DMS79 (cell line): ENCODE results near the gene BRSK2.

ENCODE experiments used
- DNase-seq: peaks from one replicate; lab custom pipeline; 2025; lab: John Stamatoyannopoulos, UW

Gene BRSK2

DNA sequence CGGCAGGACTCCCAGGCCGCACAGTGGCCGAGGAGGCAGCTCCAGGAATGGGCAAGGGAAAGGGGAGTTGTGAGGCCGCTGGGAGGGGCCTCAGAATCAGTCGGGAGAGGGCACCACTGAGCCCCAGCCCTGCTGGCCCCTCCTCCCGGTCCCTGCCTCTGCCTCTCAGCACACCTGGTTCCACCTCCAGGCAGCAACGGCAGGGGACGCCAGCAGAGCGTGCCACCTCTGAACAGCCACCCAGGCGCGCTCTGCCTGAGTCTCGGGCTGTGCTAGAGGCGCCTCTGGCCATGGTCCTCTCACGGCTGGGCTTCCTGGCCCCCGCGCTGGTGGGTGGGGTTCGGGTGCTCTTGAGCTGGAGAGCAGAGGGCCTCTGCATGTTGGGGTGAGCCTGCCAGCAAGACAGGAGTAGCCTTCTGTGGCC is 63.9 kb downstream of the BRSK2 start:
- DNase-seq: no peak

DNA sequence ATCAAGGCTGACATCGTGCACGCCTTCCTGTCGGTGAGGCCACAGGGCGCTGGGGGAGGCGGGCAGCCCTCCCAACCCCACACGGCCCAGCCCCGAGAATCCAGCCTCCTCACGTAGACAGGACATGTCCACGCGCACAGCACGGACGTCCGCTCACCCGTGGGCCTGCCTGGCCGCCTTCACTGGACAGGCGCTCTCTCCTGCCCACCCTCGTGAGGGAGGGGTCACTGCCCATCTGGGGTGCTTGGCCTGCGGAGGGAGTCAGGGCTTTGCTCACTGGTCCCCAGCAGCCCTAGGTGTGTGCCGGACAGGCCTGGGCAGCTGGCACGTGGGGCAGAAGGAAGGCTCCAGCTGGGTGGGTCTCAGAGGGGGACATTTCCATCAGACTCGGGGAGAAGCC is 64.8 kb downstream of the BRSK2 start:
- no peak for DNase-seq

DNA sequence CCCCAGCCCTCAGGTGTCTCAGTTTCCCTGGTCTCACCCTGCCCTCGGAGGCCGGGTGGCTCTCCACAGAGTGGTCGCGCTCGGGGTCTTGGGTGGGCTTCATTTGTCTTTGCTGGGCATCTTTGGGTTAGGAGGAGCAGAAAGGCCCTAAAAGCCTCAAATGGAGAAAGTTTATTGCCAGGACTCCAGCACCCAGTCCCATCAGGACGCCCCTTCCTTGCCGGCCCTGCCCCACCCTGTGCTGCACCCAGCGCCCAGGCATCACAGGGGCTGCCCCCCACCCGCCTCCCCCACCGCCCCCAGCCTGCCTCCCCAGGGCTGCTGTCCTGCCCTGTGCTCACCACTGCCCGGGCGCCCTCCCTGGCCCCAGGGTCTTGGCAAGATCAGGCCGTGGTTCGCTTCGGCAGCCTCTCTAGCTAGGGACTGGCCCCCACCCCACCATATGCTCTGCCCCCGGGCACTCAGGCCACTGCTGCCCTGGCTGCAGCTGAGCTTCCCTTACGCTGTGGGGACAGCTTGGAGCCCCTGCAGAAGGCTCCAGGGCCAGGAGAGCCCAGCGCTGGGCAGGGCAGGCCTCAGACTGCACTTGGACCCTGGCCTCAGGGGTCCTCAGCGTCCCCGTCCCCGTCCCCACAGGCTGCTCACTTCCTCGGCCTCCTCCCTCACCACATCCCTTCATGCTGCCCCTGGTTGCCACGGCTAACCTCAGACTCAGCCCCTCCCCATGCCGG is 65.5 kb downstream of the BRSK2 start:
- no peak for DNase-seq

DNA sequence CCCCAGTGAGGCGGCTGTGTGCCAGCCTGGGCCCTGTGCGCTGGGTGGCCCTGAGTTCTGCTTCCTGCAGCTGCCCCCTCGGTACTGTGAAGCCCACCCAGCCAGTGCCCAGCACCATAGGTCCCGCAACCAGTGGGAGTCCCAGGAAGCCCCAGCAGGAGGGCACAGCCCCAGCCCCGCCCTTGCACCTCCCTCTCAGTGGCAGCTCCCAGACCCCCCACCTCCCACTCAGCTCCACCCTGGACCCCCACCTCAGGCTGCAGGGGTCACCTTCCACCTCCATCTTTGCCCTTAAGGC is 66.0 kb downstream of the BRSK2 start:
- DNase-seq: no peak

DNA sequence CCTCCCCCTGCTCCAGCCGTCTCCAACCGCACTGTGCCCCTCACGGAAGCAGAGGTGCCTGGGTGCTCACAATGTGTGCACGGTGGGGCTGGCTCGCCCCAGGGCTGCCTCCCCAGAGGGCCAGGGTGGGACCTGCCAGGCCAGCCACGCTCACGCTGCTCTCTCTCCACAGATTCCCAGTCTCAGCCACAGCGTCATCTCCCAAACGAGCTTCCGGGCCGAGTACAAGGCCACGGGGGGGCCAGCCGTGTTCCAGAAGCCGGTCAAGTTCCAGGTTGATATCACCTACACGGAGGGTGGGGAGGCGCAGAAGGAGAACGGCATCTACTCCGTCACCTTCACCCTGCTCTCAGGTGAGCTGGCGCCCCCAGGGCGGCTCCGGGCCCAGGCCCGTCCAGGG is 66.4 kb downstream of the BRSK2 start:
- DNase-seq: no peak

DNA sequence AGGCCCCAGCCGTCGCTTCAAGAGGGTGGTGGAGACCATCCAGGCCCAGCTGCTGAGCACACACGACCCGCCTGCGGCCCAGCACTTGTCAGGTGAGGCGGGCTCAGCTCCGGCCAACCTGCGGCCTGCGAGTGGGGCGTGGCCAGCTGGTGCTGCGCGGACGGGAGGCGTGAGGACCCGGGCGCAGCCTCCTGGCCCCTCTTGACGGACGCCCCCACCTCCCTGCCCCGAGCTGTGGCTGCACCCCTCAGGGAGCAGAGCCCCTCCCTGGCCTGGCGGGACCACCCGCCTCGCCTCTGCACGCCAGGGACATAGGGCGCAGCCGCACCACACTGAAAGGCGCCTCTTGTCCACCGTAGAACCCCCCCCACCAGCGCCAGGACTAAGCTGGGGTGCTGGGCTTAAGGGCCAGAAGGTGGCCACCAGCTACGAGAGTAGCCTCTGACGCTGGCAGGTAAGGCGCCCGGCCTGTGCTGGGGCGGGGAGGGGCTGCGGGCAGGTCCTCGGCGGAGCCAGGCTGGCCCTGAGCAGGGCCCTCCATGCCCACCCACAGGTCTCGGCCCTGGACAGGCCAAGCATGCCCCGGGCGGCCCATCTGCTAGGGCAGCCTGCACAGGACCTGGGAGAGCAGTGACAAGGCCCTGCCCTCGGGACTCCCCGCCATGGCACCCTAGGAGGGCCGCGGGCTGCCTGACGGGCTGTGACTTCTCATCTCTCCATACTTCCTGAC is 67.0 kb downstream of the BRSK2 start:
- DNase-seq: no peak

DNA sequence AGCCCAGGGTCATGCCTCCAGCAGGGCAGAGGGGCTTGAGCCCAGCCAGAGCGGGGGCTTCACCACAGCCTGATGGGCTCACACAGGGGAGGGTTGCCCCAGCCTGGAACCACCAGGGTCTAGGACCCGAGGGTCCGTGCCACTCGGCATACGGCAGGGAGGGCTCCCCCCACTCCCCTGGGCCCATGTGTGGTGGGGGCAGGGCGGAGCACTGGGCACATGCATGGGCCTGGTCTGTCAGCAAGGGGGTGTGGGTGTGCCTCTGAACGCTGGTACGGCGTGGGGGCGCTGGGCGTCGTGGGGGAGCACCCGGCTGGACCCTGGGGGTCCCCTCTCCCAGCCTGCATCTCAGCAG is 67.6 kb downstream of the BRSK2 start:
- no peak for DNase-seq

DNA sequence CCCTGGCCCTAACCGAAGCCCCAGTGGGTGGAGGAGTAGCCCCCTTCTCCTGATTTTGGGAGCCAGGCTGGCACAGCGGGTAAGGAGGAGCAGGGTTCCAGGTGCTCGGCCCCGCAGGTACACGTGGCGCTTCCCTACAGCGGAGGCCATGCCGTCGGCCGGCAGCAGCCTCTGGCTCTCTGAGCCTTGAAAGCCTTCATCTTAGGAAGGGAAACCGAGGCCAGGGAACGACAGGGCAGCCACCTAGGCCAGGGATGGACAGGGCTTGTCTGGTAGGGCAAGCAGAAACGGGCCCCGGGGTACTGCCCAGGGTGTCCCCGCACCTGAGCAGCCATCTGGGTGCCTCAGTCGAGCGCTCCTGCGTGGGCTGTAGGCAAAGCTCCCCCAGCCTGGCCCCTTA is 68.1 kb downstream of the BRSK2 start:
- DNase-seq: no peak

DNA sequence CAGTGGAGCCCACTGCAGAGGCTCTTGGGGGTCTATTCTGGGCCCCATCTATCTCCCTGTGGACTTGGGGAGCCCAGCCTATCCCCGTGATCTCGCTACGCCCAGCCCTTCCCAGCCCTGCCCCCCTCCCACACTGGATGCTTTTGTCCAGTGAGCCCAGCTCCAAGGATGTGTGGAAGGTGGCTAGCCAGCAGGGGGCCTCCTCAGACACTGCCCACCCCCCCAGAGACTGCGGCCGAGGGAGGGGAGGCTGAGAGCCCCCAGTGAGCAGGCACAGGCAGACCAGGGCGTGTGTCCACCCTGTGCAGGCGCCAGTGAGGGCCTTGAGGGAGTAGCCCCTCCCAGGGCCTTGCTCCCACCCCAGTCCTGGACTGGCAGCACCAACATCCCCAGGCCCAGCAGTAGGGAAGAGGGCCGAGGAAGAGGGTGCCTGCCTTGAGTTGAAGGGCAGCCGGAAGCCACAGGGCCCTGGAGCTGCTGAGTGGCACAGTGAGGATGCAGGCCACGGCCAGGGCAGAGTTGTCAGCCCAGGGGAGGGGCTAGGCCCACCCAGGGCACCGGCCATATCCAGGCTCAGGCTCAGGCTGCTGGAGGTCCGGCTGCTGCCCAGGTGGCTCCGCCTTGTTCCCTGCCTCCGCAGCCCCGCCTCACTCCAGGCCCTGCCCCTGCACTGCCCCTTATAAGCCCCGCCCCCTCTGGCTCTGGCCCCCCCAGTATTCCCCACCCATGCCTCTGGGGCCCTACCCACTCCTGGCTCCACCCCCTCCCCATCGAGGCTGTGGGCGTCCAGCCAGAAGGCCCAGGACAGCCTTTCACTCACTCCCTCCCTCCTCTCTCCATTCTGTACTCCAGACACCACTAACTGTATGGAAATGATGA is 68.8 kb downstream of the BRSK2 start:
- DNase-seq: no peak

DNA sequence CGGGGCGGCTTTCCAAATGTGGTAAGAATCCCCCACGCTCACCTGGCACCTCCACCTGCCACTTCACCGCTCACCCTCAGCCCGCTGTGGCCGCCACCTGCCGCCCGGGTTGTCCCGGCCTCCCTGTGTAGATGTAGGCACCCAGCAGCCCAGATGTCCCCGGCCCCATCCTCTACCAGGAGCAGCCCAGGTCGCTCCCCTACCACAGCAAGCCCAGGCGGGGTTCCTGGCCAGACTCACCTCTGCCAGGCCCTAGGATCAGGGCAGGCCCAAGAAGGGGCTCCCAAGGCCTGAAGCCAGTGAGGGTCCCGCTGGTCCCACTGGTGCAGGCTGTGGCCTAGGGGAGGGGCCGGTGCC is 69.5 kb downstream of the BRSK2 start:
- DNase-seq: peak; percentile 42

DNA sequence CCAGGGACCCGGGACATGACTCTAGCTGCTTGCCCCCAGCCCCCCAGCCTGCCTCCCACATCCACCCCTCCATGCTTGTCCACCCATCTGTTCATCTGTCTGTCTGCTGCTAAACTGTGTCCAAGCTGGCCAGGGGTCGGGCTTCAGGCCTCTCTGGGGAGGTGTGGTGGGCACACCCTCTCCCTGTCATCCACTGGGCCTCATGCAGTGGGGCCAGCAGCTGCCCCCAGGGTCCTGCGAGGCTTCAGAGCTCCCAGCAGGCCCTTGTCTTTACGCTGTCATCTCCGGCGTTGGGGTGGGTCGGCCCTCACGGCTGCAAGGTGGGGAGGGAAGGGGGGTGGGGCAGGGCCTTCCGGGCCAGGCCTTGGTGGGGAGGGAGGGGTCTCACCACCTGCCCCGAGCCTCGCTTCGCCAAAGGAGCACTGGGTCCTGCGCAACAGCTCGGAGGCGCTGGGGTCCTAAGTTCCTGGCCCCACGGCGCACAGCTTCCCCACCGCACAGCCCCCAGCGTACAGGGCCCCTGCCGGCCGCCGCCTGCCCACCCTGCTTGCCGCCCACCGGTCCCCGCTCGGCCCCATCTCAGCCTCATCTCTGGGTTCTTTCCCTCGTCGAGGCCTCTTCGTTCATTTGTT is 70.1 kb downstream of the BRSK2 start:
- DNase-seq: no peak

DNA sequence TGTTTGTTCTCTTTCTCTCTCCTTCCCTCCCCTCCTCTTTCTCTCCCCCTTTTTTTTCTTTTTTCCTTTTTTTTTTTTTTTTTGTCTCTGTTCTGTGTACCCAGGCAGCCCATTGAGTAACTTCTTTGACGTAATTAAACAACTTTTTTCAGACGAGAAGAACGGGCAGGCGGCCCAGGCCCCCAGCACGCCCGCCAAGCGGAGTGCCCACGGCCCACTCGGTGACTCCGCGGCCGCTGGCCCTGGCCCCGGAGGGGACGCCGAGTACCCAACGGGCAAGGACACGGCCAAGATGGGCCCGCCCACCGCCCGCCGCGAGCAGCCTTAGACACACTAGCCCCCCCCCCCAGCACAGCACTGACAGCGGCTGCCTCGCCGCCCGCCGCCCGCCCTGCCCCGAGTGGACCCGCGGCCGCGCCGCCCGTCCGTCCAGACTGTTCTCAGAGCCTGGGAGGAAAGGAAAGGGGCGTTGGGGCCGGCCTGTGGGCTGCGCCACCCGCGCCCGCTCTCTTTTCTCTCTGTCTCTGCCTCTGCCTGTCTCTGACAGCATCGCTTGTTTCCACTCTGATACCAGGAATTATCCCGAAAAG is 70.8 kb downstream of the BRSK2 start:
- DNase-seq: no peak

DNA sequence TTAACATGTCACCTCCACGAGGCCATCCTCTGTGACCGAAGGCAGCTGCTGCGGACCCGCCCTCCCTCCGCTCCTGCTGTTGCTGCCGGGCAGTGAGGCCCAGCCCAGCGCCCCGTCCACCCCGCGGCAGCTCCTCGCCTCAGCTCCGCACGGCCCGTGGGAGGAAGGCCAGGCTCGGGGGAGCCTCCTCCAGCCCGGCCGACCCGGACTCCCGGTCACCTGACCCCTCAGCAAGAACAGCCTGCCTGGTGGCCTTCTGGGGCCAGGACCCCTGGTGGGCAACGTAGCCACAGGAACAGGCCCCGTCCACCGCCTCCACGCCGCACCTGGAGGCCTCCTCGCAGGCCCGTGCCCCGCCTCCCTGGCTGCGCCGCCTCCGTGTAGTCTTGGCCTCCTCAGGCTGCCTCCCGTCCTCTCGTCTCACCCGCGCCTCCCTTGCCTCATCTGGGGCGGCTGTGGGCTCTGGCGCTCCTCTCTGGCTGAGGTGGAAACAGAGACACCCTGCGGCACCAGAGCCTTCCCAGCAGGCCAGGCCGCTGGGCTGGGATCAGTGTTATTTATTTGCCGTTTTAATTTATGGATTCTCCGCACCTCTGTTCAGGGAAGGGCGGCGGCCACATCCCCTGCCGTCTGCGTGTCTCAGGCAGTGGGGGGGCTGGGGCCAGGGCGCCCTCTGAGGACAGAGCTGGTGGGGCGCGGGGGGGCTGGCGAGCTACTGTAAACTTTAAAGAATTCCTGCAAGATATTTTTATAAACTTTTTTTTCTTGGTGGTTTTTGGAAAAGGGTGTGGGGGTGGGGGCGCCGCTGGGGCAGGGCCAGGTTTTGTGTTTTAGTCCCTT is 71.5 kb downstream of the BRSK2 start:
- DNase-seq: no peak

DNA sequence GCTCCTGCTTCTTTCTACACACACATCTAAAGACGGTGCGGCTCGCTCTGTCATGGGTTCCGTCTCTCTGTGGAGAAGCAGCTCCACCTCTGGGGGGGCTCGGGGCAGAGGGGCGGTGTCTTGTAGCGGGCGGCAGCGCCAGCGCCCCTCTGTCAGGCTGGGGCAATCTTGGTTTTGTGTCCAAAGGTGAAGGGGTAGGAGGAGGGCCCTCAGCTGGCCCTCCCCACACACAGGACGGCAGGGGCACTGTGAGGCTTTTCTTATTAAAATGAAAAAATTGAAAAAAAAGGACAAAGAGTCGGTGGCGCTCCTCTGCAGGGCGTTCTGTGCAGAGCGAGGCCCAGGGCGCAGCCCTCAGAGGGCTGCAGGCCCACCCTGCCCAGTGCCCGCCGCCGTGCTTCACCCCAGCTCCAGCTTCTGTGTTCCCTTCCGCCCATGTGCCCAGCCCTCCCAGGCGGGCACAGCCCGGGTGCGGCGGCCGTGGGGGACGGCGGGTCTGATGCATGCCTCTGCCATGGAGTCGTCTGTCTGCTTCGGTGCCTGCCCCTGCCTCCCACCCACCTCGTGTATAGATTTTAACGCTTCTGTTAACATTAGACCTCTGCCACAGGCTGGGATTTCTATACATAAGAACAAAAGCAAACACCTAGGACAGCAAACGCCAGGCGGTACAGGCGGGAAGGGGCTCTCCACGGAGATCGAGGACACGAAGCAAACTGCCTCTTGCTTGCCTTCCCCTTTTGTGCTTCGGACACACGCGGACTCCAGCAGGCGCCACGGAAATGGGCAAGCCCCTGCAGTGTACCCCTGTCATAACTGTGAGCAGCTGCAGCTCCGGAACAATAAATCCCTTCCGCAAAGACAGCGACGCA is 72.3 kb downstream of the BRSK2 start:
- no peak for DNase-seq

DNA sequence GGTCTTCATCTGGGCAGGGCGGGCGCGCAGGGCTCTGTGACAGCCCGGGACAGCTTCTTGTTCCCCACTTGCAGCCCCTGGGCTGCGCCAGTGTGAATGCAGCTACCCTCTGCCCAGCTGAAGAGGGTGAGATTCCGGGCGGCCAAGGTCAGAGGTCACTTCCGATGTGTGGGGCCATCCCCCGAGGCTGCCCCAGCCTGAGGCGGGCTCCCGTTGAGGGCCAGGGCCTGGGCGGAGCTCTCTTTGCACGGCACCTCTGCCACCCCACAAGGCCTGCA is 72.9 kb downstream of the BRSK2 start:
- DNase-seq: no peak

DNA sequence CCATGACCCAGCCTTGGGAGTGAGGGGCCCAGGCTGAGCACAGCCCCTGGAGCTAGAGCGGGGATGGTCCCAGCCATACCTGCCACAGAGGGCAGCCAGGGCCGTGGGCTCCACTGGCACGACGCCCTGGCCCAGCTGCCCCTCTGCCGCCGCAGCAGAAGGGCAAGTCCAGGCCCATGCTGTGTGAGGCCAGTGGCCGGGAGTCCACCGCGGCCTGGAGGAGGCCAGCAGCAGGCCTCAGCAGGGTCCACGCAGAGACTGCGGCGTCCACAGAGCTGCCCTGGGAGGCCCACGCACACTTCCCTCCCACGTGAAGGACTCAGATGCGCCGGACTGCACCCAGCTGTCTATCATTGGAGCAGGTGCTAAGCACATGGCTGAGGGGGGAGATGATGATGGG is 73.3 kb downstream of the BRSK2 start:
- DNase-seq: no peak

DNA sequence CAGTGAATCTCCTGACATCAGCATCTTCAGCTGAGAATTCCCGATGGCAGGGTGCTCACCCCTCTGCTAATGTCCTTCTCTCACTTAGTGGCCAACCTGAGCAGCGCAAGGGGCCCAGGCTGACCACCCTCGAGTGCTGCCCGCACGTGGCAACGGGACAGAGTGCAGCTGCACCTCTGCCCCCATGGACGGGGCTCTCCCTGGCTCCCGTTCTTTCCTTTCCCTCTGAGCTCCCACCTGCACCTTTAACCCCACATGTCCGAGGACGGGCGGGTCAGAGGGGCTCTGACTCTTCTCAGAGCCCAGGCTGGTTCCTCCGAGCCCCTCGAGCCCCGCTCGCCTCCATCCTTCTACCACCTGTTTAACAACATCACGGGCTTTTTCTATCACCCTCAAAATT is 77.0 kb downstream of the BRSK2 start:
- DNase-seq: no peak

DNA sequence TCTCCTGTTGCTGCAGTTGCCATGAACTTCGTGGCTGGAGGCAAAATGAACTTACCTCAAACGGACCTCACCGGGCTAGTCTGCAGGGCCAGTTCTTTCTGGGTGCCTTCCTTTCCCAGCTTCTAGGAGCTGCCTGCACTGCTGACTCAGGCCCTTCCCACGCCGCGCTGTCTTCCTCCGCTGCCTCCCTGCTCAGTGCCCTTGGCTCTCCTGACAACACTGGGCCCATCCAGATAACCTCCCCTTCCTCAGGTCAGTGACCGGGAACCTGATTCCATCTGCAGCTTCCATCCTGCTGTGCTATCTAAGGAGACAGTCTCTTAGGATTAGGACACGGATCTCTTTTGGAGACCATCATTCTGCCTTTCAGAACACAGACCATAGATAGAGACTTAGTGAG is 77.5 kb downstream of the BRSK2 start:
- no peak for DNase-seq

DNA sequence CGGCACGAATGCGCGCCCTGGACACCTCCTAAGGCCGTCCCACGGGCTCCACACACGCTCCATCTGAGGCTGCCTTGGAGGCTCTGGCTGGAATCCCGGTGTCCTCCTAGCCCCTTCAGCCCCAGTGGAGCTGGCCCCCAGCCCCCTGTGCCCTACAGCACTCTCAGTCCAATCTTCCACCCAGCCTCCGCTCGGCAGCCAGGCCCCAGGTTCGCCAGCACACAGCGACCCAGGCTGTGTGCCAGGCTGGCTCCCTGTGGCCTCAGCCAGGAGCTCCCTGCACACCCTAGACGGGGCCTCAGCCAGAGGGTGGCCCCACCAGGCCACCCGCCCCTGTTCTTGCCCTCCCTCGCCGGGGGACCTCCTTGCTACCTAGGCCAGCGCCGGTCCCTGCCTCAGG is 78.3 kb downstream of the BRSK2 start:
- no peak for DNase-seq

DNA sequence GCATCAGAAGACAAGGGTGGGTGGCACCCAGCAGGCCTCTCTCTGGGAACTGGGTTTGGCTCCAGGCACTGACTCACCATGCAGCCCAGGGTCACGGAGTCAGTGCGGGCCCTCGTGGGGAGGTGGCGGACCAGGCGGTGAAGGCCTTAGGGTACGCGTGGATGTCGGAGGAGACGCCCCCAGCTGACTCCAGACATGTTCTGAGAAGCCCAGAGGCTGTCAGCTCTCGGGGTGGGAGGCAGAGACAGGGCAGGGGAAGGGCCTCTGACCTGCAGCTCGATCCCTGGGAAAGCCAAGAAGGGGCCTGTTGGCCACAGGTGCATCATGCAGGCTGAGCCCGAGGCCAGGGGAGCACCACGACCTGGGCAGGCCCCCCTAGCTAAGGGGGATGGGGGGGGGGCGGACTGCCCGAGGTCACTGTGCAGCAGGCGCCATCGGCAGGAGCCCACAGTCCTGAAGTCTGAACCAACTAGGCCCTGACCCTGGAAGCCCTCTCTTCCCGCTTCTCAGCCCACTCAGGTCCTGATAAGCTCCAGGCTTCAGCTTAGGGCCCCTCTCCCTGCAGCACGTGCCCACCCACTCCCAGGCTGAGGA is 78.8 kb downstream of the BRSK2 start:
- no peak for DNase-seq
